ENCODE measurements around the gene CPLANE1.
"Not testable (repeated sequence)": the region's sequence is repeated elsewhere in the genome, so short reads cannot be mapped to it uniquely, and the experiment has no call there.

Gene CPLANE1

DNA sequence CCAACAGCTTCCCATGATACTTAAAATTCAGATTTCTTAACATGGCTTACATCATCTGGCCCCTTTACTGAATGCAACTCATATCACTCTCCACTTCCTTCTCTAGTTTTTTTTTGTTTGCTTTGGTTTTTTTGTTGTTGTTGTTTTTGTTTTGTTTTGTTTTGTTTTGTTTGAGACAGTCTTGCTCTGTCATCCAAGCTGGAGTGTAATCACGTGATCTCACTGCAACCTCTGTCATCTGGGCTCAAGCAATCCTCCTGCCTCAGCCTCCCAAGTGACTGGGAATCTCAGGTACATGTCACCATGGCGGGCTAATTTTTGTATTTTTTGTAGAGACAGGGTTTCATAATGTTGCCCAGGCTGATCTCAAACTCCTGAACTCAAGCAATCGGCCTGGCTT, 41.4 kb downstream of the CPLANE1 start:
- no peak for DNase-seq

GRCh38 chr5:37206736-37207135, 42.4 kb downstream of the CPLANE1 start:
- DNase-seq: no peak

DNA sequence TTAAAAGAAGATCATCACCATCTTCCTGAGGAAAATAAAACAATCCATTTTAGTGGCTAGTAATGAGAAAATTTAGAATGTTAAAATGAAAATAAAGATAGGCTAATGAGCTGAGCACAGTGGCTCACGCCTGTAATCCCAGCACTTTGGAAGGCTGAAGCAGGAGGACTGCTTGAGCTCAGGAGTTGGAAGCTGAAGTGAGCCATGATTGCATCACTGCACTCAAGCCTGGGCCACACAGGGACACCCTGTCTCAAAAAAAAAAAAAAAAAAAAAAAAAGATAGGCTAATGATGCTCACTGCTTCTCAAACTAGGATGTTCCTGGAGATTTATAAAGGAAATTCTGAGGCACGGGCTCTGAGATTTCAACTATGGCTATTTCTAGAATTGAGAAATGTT, 50.3 kb downstream of the CPLANE1 start:
- no peak for DNase-seq

DNA sequence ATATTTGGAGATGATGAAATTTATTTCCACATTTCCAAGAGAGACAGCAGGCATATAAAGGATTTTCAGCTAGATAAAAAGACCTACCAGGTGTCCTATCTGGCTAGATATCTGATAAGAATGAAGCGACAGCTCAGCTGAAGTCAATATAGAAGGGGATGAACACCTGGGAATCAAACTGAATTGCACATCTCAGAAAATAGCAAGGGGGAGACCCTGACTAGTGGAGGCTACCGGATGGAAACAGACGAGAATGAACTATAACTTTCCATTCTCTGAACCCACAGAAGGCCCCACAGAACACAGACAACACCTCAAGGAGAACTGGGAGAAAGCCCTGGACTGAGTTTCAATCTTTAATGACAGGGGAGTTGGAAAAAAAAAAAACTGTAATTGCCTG, 51.1 kb downstream of the CPLANE1 start:
- no peak for DNase-seq

- DNase-seq: peak; percentile 14
Observed at GRCh38 chr5:37197340-37198050, 51.7 kb downstream of the CPLANE1 start.

- no peak for DNase-seq
Observed at GRCh38 chr5:37190592-37190991, 58.6 kb downstream of the CPLANE1 start.

GRCh38 chr5:37189355-37189754, 59.8 kb downstream of the CPLANE1 start:
- DNase-seq: no peak

DNA sequence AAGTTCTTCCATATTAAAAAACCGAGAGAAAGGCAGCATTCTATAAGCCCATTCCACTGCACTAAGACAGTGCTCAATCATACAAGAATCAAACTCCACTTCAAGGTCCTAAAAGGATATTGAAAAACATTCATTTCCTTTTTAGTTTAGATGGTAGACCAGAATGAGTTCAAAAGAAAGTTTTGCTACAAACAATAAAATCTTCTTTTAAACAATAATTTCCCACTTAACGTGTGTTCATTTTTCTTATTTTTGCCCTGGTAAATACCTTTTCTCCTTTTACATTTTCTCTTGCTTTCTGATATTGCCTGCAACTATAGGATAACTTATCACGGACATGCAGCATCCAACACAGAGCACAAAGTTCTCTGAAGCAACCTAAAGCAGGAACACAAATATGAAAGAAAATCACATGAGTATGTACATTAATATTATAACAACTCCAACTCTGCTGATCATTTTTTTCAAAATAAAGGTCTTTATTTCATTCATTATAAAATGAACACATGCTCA, 61.7 kb downstream of the CPLANE1 start:
- DNase-seq: no peak

- no peak for DNase-seq
Observed at GRCh38 chr5:37184748-37185364, 64.3 kb downstream of the CPLANE1 start.

GRCh38 chr5:37182667-37183066, 66.5 kb downstream of the CPLANE1 start:
- DNase-seq: no peak

- no peak for DNase-seq
Observed at GRCh38 chr5:37174928-37175327, 74.2 kb downstream of the CPLANE1 start.

DNA sequence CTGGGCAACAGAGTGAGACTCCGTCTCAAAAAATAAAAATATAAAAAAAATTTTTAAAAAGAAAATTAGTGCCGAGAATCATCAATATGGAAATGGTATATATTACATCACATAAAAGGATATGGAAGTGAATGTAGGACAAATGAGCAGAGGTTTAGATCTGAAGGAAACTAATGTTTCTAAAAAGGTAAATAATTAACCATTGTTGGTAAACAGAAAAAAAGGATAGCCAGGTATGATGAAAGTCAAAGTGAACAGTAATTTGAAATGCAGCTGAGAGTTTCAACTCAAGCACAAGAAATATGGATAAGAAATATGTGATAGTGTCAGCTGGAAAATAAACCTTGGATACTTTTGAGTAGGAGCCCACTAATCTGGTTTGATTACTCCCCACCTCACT, 76.2 kb downstream of the CPLANE1 start:
- DNase-seq: no peak

- DNase-seq: no peak
Observed at GRCh38 chr5:37170856-37171255, 78.3 kb downstream of the CPLANE1 start.

DNA sequence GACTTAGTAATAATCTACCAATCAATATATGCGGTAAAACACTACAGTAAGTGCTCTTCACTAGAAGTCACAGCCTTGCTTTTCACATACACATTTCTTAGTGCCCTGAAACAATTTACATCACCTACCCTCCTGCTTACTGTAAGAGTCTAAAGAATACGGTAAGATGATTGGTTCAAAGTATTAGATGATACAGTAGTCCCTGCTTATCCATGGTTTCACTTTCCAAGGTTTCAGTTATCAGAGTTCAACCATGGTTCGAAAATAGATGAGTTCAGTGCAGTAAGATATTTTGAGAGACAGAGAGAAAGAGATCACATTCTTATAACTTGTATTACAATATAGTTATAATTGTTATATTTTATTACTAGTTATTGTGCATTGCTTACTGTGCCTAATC, 83.0 kb downstream of the CPLANE1 start:
- DNase-seq: no peak

- DNase-seq: no peak
Observed at GRCh38 chr5:37165761-37166160, 83.4 kb downstream of the CPLANE1 start.

DNA sequence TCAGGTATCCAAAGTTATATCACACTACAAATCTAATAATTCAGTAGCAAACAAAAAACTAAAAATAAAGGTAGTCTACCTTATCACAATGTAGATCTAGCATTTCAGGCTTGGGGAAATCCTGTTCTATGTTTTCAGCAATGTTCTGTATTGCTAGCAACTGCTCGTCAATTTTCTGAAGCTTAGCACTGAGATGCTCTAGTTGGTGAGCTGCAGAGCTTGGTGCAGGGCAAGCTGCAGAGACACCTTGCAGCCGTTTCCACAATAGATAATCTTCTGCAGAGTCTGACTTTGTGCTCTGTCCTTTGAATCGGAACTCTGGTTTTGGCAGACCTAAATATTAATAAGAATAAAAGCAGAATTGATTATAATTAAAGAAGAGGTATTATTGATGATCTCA, 95.5 kb downstream of the CPLANE1 start:
- no peak for DNase-seq

GRCh38 chr5:37146896-37147295, 102.3 kb downstream of the CPLANE1 start:
- DNase-seq: no peak

GRCh38 chr5:37136694-37137093, 112.5 kb downstream of the CPLANE1 start:
- no peak for DNase-seq

- not testable (repeated sequence) for DNase-seq
Observed at GRCh38 chr5:37135312-37135711, 113.9 kb downstream of the CPLANE1 start.

DNA sequence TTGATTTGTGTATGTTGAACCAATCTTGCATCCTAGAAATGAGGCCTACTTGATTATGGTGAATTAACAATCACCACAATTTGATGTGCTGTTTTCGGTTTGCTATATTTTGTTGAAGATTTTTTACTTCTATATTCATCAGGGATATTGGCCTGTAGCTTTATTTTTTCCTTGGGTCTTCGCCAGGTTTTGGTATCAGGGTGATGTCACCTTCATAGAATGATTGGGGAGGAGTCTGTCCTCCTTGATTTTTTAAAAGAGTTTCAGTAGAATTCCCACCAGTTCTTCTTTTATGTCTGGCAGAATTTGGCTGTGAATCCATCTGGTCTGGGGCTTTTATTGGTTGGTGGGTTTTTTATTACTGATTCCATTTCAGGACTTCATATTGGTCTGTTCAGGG, 115.2 kb downstream of the CPLANE1 start:
- DNase-seq: no peak

DNA sequence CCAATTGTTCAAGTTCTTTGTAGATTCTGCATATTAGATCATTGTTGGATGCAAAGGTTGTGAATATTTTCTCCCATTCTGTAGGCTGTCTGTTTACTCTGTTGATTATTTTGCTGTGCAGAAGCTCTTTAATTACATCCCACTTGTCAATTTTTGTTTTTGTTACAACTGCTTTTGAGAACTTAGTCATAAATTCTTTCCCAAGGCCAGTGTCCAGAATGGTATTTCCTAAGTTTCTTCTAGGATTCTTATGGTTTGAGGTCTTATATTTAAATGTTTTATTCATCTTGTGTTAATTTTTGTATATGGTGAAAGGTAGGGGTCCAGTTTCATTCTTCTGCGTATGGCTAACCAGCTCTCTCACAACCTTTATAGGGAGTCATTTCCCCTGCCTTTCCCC, 116.5 kb downstream of the CPLANE1 start:
- no peak for DNase-seq

GRCh38 chr5:37121465-37121864, 127.7 kb downstream of the CPLANE1 start:
- DNase-seq: no peak

GRCh38 chr5:37121027-37121426, 128.1 kb downstream of the CPLANE1 start:
- DNase-seq: no peak

GRCh38 chr5:37120270-37120669, 128.9 kb downstream of the CPLANE1 start:
- DNase-seq: peak; percentile 22

- no peak for DNase-seq
Observed at GRCh38 chr5:37116359-37116758, 132.8 kb downstream of the CPLANE1 start.

All from CD4-positive, alpha-beta T cell treated with Interleukin-6 for 4 hours (primary cell).